HepG2 (cell line): ENCODE results near the gene SRP14. TPM values are rescaled to one million over a fixed set of nuclear protein-coding genes. Genes with fewer than 3 reads are reported as not detected.
A peak's percentile ranks its signal among the peaks of the same experiment; 100 is the strongest.

Source experiments
- ARID2 ChIP-seq: sonication (generic); formaldehyde crosslinking; IDR thresholded peaks from 2 replicates; pipeline ENCODE4 v1.8.1; 2022; ENCODE audit warnings: mild to moderate bottlenecking, missing genetic modification reagents, borderline replicate concordance
- CBFB ChIP-seq: sonication (generic); formaldehyde crosslinking; IDR thresholded peaks from 2 replicates; pipeline ENCODE4 v1.4.0; 2020; ENCODE audit warnings: missing genetic modification reagents
- HES4 ChIP-seq: sonication (generic); formaldehyde crosslinking; IDR thresholded peaks from 2 replicates; pipeline ENCODE4 v1.9.0; 2021; ENCODE audit warnings: mild to moderate bottlenecking, missing genetic modification reagents, borderline replicate concordance
- KDM2A ChIP-seq: sonication (generic); formaldehyde crosslinking; IDR thresholded peaks from 2 replicates; pipeline ENCODE4 v1.4.0; 2020; ENCODE audit warnings: low read depth, missing genetic modification reagents, borderline replicate concordance
- MED13 ChIP-seq: sonication (generic); formaldehyde crosslinking; IDR thresholded peaks from 2 replicates; pipeline ENCODE4 v1.5.0; 2020; ENCODE audit warnings: missing genetic modification reagents
- NR2F1 ChIP-seq, 2 experiments: fragments of 450-650 bp in 1 of 2; formaldehyde crosslinking in 1 of 2; IDR thresholded peaks; 2 replicates each; pipeline versions ENCODE4 v1.5.0 to v1.6.1; 2016 to 2020; ENCODE audit warnings: mild to moderate bottlenecking in 1 of 2, missing compliant biosample characterization in 1 of 2, missing genetic modification reagents in 1 of 2, moderate library complexity in 1 of 2
- ZBTB8A ChIP-seq: sonication (generic); formaldehyde crosslinking; IDR thresholded peaks from 2 replicates; pipeline ENCODE4 v1.4.0; 2020; ENCODE audit warnings: mild to moderate bottlenecking, low read depth, missing genetic modification reagents, borderline replicate concordance
- ZNF607 ChIP-seq: sonication (generic); formaldehyde crosslinking; IDR thresholded peaks from 2 replicates; pipeline ENCODE4 v1.5.1; 2020; ENCODE audit warnings: missing genetic modification reagents, mild to moderate bottlenecking, borderline replicate concordance
- ZNF768 ChIP-seq: sonication (generic); formaldehyde crosslinking; IDR thresholded peaks from 2 replicates; pipeline ENCODE4 v1.4.0; 2020; ENCODE audit warnings: missing genetic modification reagents
- polyA plus RNA-seq, 8 experiments: library from polyadenylated mRNA; depleted of rRNA in 3 of 8; stranded (reverse) in 7 of 8; unstranded in 1 of 8; fragments of >200 nt; fragmentation: Illumina TruSeq in 4 of 8; extraction: Trizol in 4 of 8; gene quantifications; 2 replicates each; pipeline versions ENCODE4 v1.2.1 to v1.2.3, GENCODE V29; 2011 to 2016; ENCODE audit warnings: low read depth in 4 of 8, missing spikeins in 1 of 8, mixed read lengths in 1 of 8; ENCODE audit not compliant: insufficient read depth in 1 of 8
- total RNA-seq, 5 experiments: library from RNA; depleted of rRNA; stranded (reverse); fragments of >200 nt; fragmentation: Illumina TruSeq; extraction: Trizol; gene quantifications; 2 replicates each; pipeline ENCODE4 v1.2.3, GENCODE V29; 2016; ENCODE audit warnings: low read depth in 1 of 5
- TF ChIP-seq, protein P1 (sequence below): sonication (generic); formaldehyde crosslinking; IDR thresholded peaks from 2 replicates; pipeline ENCODE4 v1.4.0; 2020; ENCODE audit warnings: mild to moderate bottlenecking, missing genetic modification reagents
- TF ChIP-seq, protein P2 (sequence below): sonication (generic); formaldehyde crosslinking; IDR thresholded peaks from 2 replicates; pipeline ENCODE4 v1.4.0; 2020; ENCODE audit warnings: missing genetic modification reagents
- TF ChIP-seq, protein P3 (sequence below): sonication (generic); formaldehyde crosslinking; IDR thresholded peaks from 2 replicates; pipeline ENCODE4 v1.4.0; 2020; ENCODE audit warnings: missing genetic modification reagents, borderline replicate concordance

The SRP14 gene
- total and polyA plus RNA-seq, 2 of the 13 experiments (the other 11 are each of a cell fraction or from before 2014, with no cell fraction given) = 208 to 356 TPM

DNA sequence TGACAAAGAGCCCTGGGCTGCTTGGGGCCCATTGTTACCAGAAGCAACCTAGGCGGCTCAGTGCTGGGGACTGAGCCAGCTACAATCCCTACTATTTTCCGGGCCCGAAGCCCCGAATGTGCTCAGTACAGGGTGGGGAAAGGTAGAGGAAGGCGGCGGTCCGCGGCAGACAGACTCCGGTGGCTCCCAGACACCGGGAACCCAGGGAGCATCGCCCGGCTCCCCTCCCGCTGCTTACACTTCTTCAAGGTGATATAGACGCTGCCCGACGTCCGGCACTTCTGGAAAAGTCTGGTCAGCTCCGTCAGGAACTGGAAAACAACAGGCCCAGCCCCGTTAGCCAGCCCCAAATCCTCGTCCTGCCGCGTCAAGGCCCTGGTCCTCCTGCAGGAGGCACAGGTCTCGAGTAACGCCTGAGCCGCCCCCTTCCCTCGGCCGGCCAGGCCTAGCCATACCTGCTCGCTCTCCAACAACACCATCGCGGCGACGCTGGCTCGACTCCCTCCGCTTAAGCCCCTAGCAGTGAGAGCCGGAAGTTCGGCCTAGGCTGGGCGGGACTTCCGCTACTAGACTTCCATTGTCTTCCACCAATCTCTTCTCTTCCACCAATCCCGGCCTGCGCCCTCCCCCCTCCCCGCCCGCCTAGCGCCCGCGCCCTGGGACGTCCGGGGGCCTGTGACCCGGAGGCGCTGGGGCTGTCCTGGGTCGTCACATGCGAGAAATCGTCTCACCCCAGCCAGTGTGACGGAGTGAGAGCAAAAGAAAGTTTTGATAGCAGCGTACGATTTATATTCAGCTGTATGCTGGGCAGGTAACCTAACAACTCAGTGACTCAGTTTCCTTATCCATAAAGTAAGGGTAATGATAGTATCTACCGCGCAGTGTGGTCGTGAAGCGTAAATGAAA is at the start of gene SRP14 (continued):
- TF ChIP-seq, protein P1, sequence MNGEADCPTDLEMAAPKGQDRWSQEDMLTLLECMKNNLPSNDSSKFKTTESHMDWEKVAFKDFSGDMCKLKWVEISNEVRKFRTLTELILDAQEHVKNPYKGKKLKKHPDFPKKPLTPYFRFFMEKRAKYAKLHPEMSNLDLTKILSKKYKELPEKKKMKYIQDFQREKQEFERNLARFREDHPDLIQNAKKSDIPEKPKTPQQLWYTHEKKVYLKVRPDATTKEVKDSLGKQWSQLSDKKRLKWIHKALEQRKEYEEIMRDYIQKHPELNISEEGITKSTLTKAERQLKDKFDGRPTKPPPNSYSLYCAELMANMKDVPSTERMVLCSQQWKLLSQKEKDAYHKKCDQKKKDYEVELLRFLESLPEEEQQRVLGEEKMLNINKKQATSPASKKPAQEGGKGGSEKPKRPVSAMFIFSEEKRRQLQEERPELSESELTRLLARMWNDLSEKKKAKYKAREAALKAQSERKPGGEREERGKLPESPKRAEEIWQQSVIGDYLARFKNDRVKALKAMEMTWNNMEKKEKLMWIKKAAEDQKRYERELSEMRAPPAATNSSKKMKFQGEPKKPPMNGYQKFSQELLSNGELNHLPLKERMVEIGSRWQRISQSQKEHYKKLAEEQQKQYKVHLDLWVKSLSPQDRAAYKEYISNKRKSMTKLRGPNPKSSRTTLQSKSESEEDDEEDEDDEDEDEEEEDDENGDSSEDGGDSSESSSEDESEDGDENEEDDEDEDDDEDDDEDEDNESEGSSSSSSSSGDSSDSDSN (CRISPR knock-in tag) = peak; percentile 58; the same call in 1 of the 2 replicates
- peak in 1 of 2 experiments; percentile 14; a peak in 1 of 4 replicates for TF ChIP-seq NR2F1 (CRISPR knock-in tag; IDR thresholded peaks at IDR 0.05)
- TF ChIP-seq MED13 (CRISPR knock-in tag) = no peak
- TF ChIP-seq ZNF607 = no peak
- peak; percentile 70; the same call in 1 of the 2 replicates for TF ChIP-seq HES4 (CRISPR knock-in tag)
- no peak for TF ChIP-seq ZBTB8A (CRISPR knock-in tag)
- TF ChIP-seq ZNF768 (CRISPR knock-in tag) = peak; percentile 70; the same call in 1 of the 2 replicates
- TF ChIP-seq KDM2A (CRISPR knock-in tag) = peak; percentile 93
- TF ChIP-seq, protein P2, sequence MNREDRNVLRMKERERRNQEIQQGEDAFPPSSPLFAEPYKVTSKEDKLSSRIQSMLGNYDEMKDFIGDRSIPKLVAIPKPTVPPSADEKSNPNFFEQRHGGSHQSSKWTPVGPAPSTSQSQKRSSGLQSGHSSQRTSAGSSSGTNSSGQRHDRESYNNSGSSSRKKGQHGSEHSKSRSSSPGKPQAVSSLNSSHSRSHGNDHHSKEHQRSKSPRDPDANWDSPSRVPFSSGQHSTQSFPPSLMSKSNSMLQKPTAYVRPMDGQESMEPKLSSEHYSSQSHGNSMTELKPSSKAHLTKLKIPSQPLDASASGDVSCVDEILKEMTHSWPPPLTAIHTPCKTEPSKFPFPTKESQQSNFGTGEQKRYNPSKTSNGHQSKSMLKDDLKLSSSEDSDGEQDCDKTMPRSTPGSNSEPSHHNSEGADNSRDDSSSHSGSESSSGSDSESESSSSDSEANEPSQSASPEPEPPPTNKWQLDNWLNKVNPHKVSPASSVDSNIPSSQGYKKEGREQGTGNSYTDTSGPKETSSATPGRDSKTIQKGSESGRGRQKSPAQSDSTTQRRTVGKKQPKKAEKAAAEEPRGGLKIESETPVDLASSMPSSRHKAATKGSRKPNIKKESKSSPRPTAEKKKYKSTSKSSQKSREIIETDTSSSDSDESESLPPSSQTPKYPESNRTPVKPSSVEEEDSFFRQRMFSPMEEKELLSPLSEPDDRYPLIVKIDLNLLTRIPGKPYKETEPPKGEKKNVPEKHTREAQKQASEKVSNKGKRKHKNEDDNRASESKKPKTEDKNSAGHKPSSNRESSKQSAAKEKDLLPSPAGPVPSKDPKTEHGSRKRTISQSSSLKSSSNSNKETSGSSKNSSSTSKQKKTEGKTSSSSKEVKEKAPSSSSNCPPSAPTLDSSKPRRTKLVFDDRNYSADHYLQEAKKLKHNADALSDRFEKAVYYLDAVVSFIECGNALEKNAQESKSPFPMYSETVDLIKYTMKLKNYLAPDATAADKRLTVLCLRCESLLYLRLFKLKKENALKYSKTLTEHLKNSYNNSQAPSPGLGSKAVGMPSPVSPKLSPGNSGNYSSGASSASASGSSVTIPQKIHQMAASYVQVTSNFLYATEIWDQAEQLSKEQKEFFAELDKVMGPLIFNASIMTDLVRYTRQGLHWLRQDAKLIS = no peak
- TF ChIP-seq, protein P3, sequence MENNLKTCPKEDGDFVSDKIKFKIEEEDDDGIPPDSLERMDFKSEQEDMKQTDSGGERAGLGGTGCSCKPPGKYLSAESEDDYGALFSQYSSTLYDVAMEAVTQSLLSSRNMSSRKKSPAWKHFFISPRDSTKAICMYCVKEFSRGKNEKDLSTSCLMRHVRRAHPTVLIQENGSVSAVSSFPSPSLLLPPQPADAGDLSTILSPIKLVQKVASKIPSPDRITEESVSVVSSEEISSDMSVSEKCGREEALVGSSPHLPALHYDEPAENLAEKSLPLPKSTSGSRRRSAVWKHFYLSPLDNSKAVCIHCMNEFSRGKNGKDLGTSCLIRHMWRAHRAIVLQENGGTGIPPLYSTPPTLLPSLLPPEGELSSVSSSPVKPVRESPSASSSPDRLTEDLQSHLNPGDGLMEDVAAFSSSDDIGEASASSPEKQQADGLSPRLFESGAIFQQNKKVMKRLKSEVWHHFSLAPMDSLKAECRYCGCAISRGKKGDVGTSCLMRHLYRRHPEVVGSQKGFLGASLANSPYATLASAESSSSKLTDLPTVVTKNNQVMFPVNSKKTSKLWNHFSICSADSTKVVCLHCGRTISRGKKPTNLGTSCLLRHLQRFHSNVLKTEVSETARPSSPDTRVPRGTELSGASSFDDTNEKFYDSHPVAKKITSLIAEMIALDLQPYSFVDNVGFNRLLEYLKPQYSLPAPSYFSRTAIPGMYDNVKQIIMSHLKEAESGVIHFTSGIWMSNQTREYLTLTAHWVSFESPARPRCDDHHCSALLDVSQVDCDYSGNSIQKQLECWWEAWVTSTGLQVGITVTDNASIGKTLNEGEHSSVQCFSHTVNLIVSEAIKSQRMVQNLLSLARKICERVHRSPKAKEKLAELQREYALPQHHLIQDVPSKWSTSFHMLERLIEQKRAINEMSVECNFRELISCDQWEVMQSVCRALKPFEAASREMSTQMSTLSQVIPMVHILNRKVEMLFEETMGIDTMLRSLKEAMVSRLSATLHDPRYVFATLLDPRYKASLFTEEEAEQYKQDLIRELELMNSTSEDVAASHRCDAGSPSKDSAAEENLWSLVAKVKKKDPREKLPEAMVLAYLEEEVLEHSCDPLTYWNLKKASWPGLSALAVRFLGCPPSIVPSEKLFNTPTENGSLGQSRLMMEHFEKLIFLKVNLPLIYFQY (CRISPR knock-in tag) = peak; percentile 87
- TF ChIP-seq ARID2 (CRISPR knock-in tag) = peak; percentile 89; the same call in 1 of the 2 replicates
- peak; percentile 53; the same call in 1 of the 2 replicates for TF ChIP-seq CBFB (CRISPR knock-in tag)
